Measurements from ENCODE around the gene RASSF1.

RASSF1 gene, protein sequence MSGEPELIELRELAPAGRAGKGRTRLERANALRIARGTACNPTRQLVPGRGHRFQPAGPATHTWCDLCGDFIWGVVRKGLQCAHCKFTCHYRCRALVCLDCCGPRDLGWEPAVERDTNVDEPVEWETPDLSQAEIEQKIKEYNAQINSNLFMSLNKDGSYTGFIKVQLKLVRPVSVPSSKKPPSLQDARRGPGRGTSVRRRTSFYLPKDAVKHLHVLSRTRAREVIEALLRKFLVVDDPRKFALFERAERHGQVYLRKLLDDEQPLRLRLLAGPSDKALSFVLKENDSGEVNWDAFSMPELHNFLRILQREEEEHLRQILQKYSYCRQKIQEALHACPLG

DNA sequence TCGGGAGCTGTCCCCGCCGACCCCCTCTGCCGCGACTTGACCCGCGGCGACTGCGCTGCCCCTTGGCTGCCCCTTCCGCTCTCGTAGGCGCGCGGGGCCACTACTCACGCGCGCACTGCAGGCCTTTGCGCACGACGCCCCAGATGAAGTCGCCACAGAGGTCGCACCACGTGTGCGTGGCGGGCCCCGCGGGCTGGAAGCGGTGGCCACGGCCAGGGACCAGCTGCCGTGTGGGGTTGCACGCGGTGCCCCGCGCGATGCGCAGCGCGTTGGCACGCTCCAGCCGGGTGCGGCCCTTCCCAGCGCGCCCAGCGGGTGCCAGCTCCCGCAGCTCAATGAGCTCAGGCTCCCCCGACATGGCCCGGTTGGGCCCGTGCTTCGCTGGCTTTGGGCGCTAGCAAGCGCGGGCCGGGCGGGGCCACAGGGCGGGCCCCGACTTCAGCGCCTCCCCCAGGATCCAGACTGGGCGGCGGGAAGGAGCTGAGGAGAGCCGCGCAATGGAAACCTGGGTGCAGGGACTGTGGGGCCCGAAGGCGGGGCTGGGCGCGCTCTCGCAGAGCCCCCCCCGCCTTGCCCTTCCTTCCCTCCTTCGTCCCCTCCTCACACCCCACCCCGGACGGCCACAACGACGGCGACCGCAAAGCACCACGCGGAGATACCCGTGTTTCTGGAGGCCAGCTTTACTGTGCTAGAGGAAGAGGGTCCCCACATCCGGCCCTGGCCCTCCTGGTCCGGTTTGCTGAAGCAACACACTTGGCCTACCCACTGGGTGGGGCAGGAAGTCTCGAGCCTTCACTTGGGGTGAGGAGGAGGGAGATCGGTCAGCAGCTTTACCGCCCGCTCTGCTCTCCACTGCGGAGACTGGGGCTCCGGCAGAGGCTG, at the start of gene RASSF1:
Gene RASSF1, minus strand, starts transcription at position 389 of the 882 bp plus-strand sequence. Its CDS starts 31 bp downstream, at position 358.
- H3K4me3 ChIP-seq (replicated peaks; ENCODE audit: low read depth, low read length): peak within 1 kb of the TSS; percentile 97
- no peak for DNase-seq (ENCODE audit: extremely low read depth, low read depth)
- TF ChIP-seq, protein P1, sequence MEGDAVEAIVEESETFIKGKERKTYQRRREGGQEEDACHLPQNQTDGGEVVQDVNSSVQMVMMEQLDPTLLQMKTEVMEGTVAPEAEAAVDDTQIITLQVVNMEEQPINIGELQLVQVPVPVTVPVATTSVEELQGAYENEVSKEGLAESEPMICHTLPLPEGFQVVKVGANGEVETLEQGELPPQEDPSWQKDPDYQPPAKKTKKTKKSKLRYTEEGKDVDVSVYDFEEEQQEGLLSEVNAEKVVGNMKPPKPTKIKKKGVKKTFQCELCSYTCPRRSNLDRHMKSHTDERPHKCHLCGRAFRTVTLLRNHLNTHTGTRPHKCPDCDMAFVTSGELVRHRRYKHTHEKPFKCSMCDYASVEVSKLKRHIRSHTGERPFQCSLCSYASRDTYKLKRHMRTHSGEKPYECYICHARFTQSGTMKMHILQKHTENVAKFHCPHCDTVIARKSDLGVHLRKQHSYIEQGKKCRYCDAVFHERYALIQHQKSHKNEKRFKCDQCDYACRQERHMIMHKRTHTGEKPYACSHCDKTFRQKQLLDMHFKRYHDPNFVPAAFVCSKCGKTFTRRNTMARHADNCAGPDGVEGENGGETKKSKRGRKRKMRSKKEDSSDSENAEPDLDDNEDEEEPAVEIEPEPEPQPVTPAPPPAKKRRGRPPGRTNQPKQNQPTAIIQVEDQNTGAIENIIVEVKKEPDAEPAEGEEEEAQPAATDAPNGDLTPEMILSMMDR (IDR thresholded peaks at IDR 0.05; ENCODE audit: low read depth, low read length, missing control alignments): no peak

DNA sequence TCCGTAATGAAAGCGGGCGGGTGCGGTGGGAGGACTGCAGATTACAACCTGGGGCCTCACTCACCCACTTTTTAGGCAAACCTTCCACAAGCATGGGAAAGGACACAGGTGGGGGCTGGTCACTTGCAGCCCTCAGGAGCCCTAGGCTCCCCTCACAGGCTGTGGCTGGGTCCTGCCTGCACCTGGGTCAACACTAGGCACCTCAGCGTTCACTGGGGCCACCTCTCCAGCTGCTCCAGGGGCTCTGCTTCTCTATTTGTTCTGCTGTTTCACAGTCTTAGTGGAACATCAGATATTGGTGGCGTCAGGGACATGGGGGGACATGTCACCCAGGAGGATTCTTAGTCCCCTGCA, 48.8 kb upstream of the RASSF1 start:
- DNase-seq (ENCODE audit: extremely low read depth, low read depth): no peak
- TF ChIP-seq, protein P1 (IDR thresholded peaks at IDR 0.05; ENCODE audit: low read depth, low read length, missing control alignments): no peak
- H3K4me3 ChIP-seq (replicated peaks; ENCODE audit: low read depth, low read length): no peak overlapping the region

DNA sequence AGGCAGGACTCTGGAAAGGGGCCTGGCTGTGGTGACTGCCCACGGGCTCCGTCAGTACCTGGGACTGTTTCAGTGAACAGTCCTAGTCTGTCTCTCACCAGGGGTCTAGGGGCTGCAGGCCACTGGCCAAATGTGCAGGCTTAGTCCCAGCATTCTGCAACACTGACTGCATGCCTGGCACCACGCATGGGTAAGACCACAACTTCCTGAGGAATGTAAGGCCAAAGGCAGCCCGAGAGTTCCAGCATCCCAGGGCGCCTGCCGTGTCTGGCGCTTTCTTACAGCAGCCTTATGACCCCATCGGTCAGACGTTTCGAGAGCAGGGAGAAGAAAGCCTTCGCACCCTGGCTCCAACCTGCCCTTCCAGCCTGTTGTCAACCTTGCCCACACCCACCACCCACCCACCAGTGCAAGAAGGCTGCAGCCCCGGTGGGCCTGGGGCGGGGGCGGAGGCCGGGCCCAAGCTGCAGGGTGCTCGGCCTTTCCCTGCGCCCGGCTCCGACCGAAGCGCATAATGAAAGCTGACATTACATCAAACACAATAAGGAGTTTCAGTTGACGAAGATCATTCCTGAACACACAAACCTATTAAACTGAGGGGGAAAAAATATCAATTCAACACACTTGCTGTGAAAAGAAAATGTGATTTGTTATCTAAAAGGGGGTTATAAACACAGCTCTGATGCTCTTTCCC, 48.2 kb upstream of the RASSF1 start:
- TF ChIP-seq, protein P1 (IDR thresholded peaks at IDR 0.05; ENCODE audit: low read depth, low read length, missing control alignments): no peak
- DNase-seq (ENCODE audit: extremely low read depth, low read depth): no peak
- no peak overlapping the region for H3K4me3 ChIP-seq (replicated peaks; ENCODE audit: low read depth, low read length)

DNA sequence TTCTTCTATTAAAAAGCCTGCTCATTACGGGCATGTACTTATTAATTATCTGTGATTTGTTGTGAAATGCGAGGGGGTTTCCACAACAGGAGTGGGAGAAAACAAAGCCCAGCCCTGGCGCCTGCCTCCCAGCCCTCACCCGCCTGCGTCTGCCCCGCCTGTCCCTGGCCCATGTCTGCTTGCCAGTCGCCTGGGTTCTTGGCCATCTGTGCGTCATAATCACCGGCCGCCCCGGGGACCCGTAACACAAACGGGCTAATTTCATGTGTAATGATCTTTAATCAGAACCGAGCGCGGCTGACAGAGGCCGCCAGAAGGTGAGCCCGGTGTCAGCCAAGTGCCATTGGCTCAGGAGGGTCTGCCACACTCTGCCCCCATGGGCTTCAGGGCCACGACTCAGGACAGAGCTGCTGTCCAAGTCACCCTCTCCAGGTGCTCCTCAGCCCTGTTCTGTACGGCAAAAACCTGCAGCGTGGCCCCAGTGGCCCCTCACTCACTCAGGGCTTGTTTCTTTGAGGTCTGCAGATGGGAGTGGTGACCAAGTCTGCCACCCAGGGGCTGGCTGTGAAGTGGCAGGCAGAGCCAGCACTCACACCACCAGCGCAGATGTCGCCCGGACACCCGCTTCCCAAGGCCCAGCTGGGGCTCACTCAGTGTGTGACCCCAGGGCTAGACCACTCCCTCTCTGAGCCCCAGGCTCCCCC, 47.5 kb upstream of the RASSF1 start:
- TF ChIP-seq, protein P1 (IDR thresholded peaks at IDR 0.05; ENCODE audit: low read depth, low read length, missing control alignments): peak; percentile 25
- DNase-seq (ENCODE audit: extremely low read depth, low read depth): no peak
- no peak overlapping the region for H3K4me3 ChIP-seq (replicated peaks; ENCODE audit: low read depth, low read length)

DNA sequence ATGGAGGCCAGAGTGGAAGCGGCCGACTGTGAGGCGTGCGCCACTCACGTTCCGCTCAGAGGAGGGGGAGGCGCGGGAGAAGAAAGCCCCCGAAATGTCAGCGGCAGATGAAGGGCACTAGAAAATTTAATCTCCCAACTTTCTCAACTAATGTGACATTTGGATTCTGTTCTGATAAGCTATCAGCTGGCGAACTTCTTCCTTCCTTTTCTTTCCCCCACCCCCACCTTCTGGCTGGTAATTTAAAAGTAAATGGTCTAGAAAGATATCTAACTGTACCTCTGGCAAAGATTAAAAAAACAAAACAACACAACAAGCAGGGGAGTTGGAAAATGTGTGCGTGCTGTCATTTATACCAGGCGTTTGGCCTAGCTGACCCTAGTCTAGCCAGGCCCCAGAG, 45.1 kb upstream of the RASSF1 start:
- TF ChIP-seq, protein P1 (IDR thresholded peaks at IDR 0.05; ENCODE audit: low read depth, low read length, missing control alignments): no peak
- no peak for DNase-seq (ENCODE audit: extremely low read depth, low read depth)
- no peak overlapping the region for H3K4me3 ChIP-seq (replicated peaks; ENCODE audit: low read depth, low read length)

DNA sequence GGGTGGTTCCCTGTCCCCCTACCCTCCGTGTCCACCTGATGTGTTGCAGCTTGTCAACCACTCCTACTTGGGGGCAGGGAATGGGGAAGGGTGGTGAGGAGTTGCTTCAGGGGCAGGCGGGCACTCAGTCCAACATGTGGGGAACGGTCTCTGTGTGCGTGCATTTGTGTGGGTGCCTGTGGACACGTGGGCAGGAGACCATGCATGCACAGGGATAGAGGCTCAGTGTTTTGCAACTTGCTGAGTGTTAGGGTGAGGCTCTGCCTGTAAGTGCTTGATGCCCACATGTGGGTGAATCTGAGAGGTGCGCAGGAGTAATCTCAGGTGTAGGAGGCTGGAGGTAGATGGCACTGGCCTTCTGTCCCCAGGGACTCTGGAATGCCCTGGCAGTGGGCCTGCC, 43.1 kb upstream of the RASSF1 start:
- DNase-seq (ENCODE audit: extremely low read depth, low read depth): no peak
- TF ChIP-seq, protein P1 (IDR thresholded peaks at IDR 0.05; ENCODE audit: low read depth, low read length, missing control alignments): no peak

More for the DNA sequence above, 43.1 kb upstream of the RASSF1 start:
- H3K4me3 ChIP-seq (replicated peaks; ENCODE audit: low read depth, low read length): no peak overlapping the region
